ENCODE results near the gene TIMM13. TPM values are rescaled to one million over a fixed set of nuclear protein-coding genes. Genes with fewer than 3 reads are reported as not detected.

TIMM13 gene
- total RNA-seq, 2 donors from 2014 or later: 100 to 252 TPM

DNA sequence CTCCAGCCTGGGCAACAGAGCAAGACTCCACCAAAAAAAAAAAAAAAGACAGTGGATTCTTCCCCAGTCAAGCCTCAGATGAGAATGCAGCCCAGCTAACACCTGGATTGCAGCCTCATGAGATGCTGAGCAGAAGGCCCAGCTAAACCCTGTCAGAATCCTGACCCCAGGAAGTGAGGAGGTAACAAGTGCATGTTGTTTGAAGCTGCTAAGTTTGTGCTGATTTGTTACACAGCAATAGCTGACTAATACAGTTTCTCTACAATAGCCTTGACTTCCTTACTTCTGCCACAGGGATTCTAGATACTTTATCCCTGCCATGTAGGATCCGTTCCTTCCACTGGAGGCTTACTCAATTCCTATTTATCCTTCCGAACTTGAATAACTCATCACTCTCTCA, 46.8 kb downstream of the TIMM13 start:
- intact Hi-C loops (cut with DNase I): no loop called here
- no peak overlapping the region for H3K27ac ChIP-seq

DNA sequence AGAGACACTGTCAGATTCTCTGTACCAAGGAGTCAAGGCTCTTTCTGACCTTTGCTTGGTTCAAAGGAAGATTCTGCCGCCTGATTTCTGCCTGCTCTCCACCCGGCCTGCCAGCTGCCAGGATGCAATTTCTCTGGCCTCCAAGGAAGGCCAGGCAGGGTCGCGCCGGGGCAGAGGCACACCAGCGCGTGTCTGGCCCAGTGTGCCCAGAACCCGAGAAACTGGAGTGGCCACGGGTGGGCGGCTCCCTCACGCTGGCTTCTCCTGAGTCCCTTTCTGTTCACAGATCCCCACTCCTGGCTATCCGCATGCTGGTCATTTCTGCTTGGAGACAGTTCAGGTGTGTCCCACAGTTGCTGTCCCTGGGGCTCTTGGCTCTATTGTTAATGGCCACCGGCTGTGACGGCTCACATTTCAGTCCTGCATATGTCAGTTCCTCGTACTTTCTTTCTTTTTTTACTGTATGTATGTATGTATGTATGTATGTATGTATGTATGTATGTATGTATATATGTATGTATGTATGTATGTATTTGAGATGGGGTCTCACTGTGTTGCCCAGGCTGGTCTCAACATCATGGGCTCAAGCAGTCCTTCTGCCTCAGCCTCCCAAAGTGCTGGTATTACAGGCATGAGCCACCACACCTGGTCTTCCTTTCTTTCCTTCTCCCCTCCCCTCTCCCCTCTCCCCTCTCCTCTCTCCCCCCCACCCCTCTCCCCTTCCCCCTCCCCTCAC, 50.4 kb downstream of the TIMM13 start:
- Histone ChIP-seq H3K27me3 (no peaks in the 10 kb centered on the region), H3K4me1 (no peaks in the 10 kb centered on the region), H3K27ac (no peak overlapping the region), H3K4me3 (no peak overlapping the region), H3K9me3 (peaks cover 6% of the 10 kb centered on the region), H3K36me3 (no peaks in the 10 kb centered on the region), H3K9ac (ENCODE audit: low read depth in 2 of 2, low read length in 2 of 2) (no peak overlapping the region)
- intact Hi-C loops (cut with DNase I): no loop called here
- TF ChIP-seq, protein P1, sequence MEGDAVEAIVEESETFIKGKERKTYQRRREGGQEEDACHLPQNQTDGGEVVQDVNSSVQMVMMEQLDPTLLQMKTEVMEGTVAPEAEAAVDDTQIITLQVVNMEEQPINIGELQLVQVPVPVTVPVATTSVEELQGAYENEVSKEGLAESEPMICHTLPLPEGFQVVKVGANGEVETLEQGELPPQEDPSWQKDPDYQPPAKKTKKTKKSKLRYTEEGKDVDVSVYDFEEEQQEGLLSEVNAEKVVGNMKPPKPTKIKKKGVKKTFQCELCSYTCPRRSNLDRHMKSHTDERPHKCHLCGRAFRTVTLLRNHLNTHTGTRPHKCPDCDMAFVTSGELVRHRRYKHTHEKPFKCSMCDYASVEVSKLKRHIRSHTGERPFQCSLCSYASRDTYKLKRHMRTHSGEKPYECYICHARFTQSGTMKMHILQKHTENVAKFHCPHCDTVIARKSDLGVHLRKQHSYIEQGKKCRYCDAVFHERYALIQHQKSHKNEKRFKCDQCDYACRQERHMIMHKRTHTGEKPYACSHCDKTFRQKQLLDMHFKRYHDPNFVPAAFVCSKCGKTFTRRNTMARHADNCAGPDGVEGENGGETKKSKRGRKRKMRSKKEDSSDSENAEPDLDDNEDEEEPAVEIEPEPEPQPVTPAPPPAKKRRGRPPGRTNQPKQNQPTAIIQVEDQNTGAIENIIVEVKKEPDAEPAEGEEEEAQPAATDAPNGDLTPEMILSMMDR (IDR thresholded peaks at IDR 0.05): no peak
- DNase-seq: no peak

More for the DNA sequence above, 46.8 kb downstream of the TIMM13 start:
- DNase-seq: no peak
- Histone ChIP-seq H3K9ac (ENCODE audit: low read depth in 2 of 2, low read length in 2 of 2) (no peak overlapping the region), H3K9me3 (peaks cover 6% of the 10 kb centered on the region), H3K27me3 (no peaks in the 10 kb centered on the region), H3K36me3 (no peaks in the 10 kb centered on the region), H3K4me1 (no peaks in the 10 kb centered on the region), H3K4me3 (no peak overlapping the region)
- TF ChIP-seq, protein P1 (IDR thresholded peaks at IDR 0.05): no peak

Small RNA genes within 50 kb of the gene (microRNA-seq; reads per million reads assigned to microRNA genes)
- not detected for gene MIR7108

Other genes starting within 250 kb of the TIMM13 start
- gene PLEKHJ1, start 191.3 kb downstream of the TIMM13 start, total RNA-seq: 100 to 1,000 TPM; 176 to 238 TPM
- 10 to 100 TPM; 60.9 to 99.8 TPM for gene SF3A2, start 190.8 kb downstream of the TIMM13 start, total RNA-seq
- gene AMH, start 178.3 kb downstream of the TIMM13 start, total RNA-seq: 1 to 10 TPM in 1 of 2 donors, under 1 TPM in 1; 0.90 to 5.1 TPM
- 1 to 10 TPM in 1 of 2 donors, under 1 TPM in 1; 0.64 to 1.3 TPM for gene JSRP1, start 171.2 kb downstream of the TIMM13 start, total RNA-seq
- under 1 TPM; 0.29 to 0.72 TPM for gene PEAK3, start 145.4 kb downstream of the TIMM13 start, total RNA-seq
- gene LINGO3, start 119.4 kb downstream of the TIMM13 start, total RNA-seq: under 1 TPM in 1 of 2 donors, not detected in 1; 0.58 TPM
- gene LSM7, start 99.0 kb downstream of the TIMM13 start, total RNA-seq: 100 to 1,000 TPM in 1 of 2 donors, 10 to 100 TPM in 1; 99.0 to 185 TPM
- gene SPPL2B, start 98.9 kb downstream of the TIMM13 start, total RNA-seq: 100 to 1,000 TPM; 108 to 206 TPM
- under 1 TPM in 1 of 2 donors, not detected in 1; 0.25 TPM for gene TMPRSS9, start 67.3 kb downstream of the TIMM13 start, total RNA-seq
- gene LMNB2, start 29.4 kb upstream of the TIMM13 start, total RNA-seq: 100 to 1,000 TPM in 1 of 2 donors, 10 to 100 TPM in 1; 35.6 to 186 TPM
- 10 to 100 TPM; 17.5 to 21.6 TPM for gene GADD45B, start 48.5 kb upstream of the TIMM13 start, total RNA-seq